BLaER1 treated with 17β-estradiol and CSF1 and Interleukin-3, amounts not matched to agents 10 nM and 100 nM (cell line): ENCODE measurements around the gene TMED8.

Experiments used
- H3K27ac ChIP-seq, 11 experiments: shearing (Covaris generic); formaldehyde crosslinking; 2 replicates each; pipeline ENCODE4 v1.8.1; 2022
- H3K27me3 ChIP-seq, 11 experiments: shearing (Covaris generic); formaldehyde crosslinking; 2 replicates each; pipeline ENCODE4 v1.8.1; 2022
- H3K36me3 ChIP-seq, 11 experiments: shearing (Covaris generic); formaldehyde crosslinking; 2 replicates each; pipeline ENCODE4 v1.8.1; 2022
- H3K4me1 ChIP-seq, 10 experiments: shearing (Covaris generic); formaldehyde crosslinking; 2 replicates each; pipeline ENCODE4 v1.8.1; 2022
- H3K4me2 ChIP-seq, 11 experiments: shearing (Covaris generic); formaldehyde crosslinking; 2 replicates each; pipeline ENCODE4 v1.8.1; 2022
- H3K4me3 ChIP-seq, 10 experiments: shearing (Covaris generic); formaldehyde crosslinking; 2 replicates each; pipeline ENCODE4 v1.8.1; 2022
- H3K9ac ChIP-seq, 11 experiments: shearing (Covaris generic); formaldehyde crosslinking; 2 replicates each; pipeline ENCODE4 v1.8.1; 2022
- H3K9me3 ChIP-seq, 11 experiments: shearing (Covaris generic); formaldehyde crosslinking; replicated peaks in 1 of 11; 2 replicates each; pipeline ENCODE4 v1.8.1; 2022
- H4K20me1 ChIP-seq, 11 experiments: shearing (Covaris generic); formaldehyde crosslinking; 2 replicates each; pipeline ENCODE4 v1.8.1; 2022
- Cebpa-rat ChIP-seq, 11 experiments: shearing (Covaris generic); IDR thresholded peaks; 2 replicates each; pipeline ENCODE4 v1.8.1; 2022

TMED8 gene

DNA sequence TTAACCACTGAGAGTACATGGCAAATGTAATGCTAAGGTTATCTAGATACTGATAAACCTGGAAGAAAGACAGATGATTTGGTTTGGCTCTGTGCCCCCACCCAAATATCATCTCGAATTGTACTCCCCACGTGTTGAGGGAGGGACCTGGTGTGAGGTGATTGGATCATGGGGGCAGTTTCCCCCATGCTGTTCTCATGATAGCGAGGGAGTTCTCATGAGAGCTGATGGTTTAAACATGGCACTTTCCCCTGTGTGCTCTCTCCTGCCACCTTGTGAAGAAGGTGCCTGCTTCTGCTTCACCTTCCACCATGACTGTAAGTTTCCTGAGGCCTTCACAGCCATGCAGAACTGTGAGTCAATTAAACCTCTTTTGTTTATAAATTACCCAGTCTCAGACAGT, 32.2 kb upstream of the TMED8 start:
- no peaks in the 10 kb centered on the region for H3K27me3 ChIP-seq
- H3K27ac ChIP-seq = peak overlapping the region in 4 of 11 experiments; percentile 70 to 90 (median 79); a peak in 5 of 22 replicates
- no peak overlapping the region for H3K9ac ChIP-seq
- H3K36me3 ChIP-seq = peaks cover 0 to 5% (median 0%) of the 10 kb centered on the region in 11 experiments; a peak in 2 of 22 replicates
- no peaks in the 10 kb centered on the region for H4K20me1 ChIP-seq
- no peak for TF ChIP-seq Cebpa-rat (IDR thresholded peaks at IDR 0.05)
- no peak overlapping the region for H3K4me3 ChIP-seq
- no peaks in the 10 kb centered on the region for H3K9me3 ChIP-seq
- H3K4me2 ChIP-seq = no peak overlapping the region
- peaks cover 8 to 45% (median 22%) of the 10 kb centered on the region in 10 experiments; a peak in 19 of 20 replicates for H3K4me1 ChIP-seq

DNA sequence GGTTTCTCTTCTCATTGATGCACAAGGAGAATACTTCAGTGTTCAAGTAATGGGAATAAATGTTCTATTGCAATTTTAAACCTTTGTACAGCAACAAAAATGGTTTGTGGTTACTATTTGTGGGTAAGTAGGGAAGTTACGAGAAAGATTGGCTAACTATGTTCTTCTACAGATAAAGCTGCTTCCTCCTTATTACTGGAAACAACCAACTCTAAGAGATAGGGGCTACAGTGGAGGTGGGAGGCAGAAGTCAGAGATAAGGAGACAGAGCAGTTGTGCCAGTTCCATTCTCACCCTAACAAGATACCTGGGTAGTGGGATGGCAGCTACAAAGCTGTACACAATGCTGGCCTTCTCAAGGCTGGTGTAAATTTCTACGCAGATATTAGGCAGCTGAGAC, 30.3 kb upstream of the TMED8 start:
- Histone ChIP-seq H3K4me3 (peak overlapping the region in 3 of 10 experiments; percentile 3 to 29 (median 6); a peak in 2 of 20 replicates), H3K4me2 (peak overlapping the region; percentile 0 to 90 (median 73); a peak in 21 of 22 replicates), H4K20me1 (no peaks in the 10 kb centered on the region), H3K9me3 (no peaks in the 10 kb centered on the region), H3K4me1 (peaks cover 8 to 45% (median 22%) of the 10 kb centered on the region in 10 experiments; a peak in 19 of 20 replicates), H3K36me3 (peaks cover 0 to 8% (median 0%) of the 10 kb centered on the region in 11 experiments; a peak in 2 of 22 replicates), H3K27me3 (no peaks in the 10 kb centered on the region), H3K27ac (peak overlapping the region in 9 of 11 experiments; percentile 26 to 90 (median 67); a peak in 18 of 22 replicates), H3K9ac (peak overlapping the region in 5 of 11 experiments; percentile 23 to 73 (median 60); a peak in 9 of 22 replicates)
- TF ChIP-seq Cebpa-rat (IDR thresholded peaks at IDR 0.05) = 0 out of 22 replicates have a peak, but pooled peaks of 2 of the 11 experiments have one; percentile 26 to 35

DNA sequence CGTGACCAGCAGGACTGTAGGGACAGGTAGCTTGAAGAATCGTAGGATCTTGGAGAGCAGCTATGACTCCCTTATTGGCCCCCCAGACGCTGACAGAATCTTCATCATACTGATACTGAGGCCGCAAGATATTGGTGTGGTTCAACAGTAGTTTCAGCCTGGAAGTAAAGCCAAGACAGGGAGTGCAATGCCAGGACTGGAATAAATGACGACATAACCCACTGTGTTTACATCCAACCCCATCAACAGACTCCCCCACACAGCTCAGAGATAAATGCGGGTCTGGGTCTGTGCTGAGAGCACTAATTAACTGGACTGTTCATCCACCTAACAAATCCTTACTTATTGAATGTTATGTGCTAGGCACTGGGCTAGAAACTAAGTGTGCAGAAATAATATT, 29.8 kb upstream of the TMED8 start:
- Histone ChIP-seq H4K20me1 (no peaks in the 10 kb centered on the region), H3K27me3 (no peaks in the 10 kb centered on the region), H3K4me3 (peak overlapping the region in 2 of 10 experiments; percentile 3 to 6; a peak in 2 of 20 replicates), H3K36me3 (peaks cover 0 to 8% (median 0%) of the 10 kb centered on the region in 11 experiments; a peak in 2 of 22 replicates), H3K27ac (peak overlapping the region; percentile 26 to 90 (median 58); a peak in 19 of 22 replicates), H3K4me2 (peak overlapping the region; percentile 0 to 90 (median 73); a peak in 21 of 22 replicates), H3K4me1 (peaks cover 8 to 45% (median 22%) of the 10 kb centered on the region in 10 experiments; a peak in 19 of 20 replicates), H3K9ac (peak overlapping the region in 5 of 11 experiments; percentile 9 to 73 (median 60); a peak in 9 of 22 replicates), H3K9me3 (no peaks in the 10 kb centered on the region)
- TF ChIP-seq Cebpa-rat (IDR thresholded peaks at IDR 0.05) = no peak; a peak in 1 of 22 replicates

DNA sequence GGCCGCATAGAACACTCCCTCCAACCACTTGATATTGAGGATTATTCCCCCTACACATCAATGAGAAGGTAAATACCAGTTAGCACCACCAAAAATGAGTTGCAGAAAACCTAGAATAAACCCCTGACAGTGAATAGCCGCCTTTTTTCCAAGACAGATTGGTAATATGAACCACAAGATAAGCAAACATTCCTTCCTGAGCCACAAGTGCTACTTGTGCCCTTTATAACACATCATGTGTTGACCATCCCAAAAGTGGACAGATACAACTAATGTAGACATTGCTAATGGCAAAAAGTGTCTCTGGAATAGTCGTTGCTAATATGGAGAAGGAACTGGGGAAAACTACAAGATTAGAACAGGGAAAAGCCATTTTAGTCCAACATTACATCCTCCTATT, 29.2 kb upstream of the TMED8 start:
- peaks cover 8 to 45% (median 22%) of the 10 kb centered on the region in 10 experiments; a peak in 19 of 20 replicates for H3K4me1 ChIP-seq
- H4K20me1 ChIP-seq = no peaks in the 10 kb centered on the region

DNA sequence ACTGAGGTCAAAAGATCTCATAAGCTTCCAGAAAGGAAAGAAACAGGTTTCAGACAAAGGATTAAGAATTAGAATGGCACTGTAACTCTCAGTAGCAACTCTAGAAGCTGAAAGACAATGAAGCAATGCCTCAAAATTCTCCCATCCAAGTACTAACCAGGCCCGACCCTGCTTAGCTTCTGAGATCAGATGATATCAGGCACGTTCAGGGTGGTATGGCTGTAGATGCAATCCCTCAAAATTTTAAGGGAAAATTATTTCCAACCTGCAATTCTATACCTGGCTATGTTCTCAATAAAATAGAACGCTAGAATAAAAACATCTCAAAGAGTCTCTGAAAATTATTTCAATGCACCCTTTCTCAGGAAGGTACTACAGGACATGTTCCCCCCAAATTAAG, 26.9 kb upstream of the TMED8 start:
- Histone ChIP-seq H4K20me1 (no peaks in the 10 kb centered on the region), H3K4me2 (no peak overlapping the region), H3K4me1 (peaks cover 8 to 40% (median 22%) of the 10 kb centered on the region in 10 experiments; a peak in 19 of 20 replicates), H3K9me3 (no peaks in the 10 kb centered on the region), H3K4me3 (no peak overlapping the region), H3K9ac (no peak overlapping the region), H3K36me3 (peaks cover 0 to 13% (median 0%) of the 10 kb centered on the region in 11 experiments; a peak in 2 of 22 replicates), H3K27ac (no peak overlapping the region), H3K27me3 (no peaks in the 10 kb centered on the region)
- TF ChIP-seq Cebpa-rat (IDR thresholded peaks at IDR 0.05) = no peak

More for the DNA sequence above, 29.2 kb upstream of the TMED8 start:
- peaks cover 0 to 8% (median 0%) of the 10 kb centered on the region in 11 experiments; a peak in 2 of 22 replicates for H3K36me3 ChIP-seq
- peak overlapping the region in 7 of 11 experiments; percentile 61 to 90 (median 76); a peak in 13 of 22 replicates for H3K4me2 ChIP-seq
- no peak overlapping the region for H3K4me3 ChIP-seq
- no peaks in the 10 kb centered on the region for H3K27me3 ChIP-seq
- H3K9me3 ChIP-seq = no peaks in the 10 kb centered on the region
- TF ChIP-seq Cebpa-rat (IDR thresholded peaks at IDR 0.05) = no peak
- H3K9ac ChIP-seq = peak overlapping the region in 2 of 11 experiments; percentile 64 to 73; a peak in 5 of 22 replicates
- peak overlapping the region in 8 of 11 experiments; percentile 47 to 90 (median 68); a peak in 14 of 22 replicates for H3K27ac ChIP-seq

DNA sequence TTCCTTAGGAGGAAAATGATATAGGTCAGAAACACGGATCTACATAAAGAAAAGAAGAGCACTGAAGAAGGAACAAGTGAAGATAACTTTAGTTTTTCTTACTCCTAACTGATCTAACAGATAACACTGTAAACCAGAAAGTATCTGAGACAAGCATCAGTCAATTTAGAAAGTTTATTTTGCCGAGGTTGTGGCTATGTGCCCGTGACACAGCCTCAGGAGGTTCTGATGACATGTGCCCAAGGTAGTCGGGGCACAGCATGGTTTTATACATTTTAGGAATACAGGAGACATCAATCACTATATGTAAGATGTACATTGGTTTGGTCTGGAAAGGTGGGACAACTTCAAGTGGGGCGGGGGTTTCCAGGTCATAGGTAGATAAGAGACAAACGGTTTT, 23.3 kb upstream of the TMED8 start:
- no peak overlapping the region for H3K4me3 ChIP-seq
- H3K9me3 ChIP-seq = peaks cover 7 to 11% (median 10%) of the 10 kb centered on the region in 11 experiments; a peak in 19 of 22 replicates
- H3K36me3 ChIP-seq = peaks cover 0 to 35% (median 0%) of the 10 kb centered on the region in 11 experiments; a peak in 5 of 22 replicates
- H3K27ac ChIP-seq = no peak overlapping the region
- H4K20me1 ChIP-seq = no peaks in the 10 kb centered on the region
- no peak overlapping the region for H3K4me2 ChIP-seq
- H3K4me1 ChIP-seq = peaks cover 0 to 4% (median 0%) of the 10 kb centered on the region in 10 experiments; a peak in 3 of 20 replicates
- H3K27me3 ChIP-seq = no peaks in the 10 kb centered on the region
- no peak overlapping the region for H3K9ac ChIP-seq
- no peak for TF ChIP-seq Cebpa-rat (IDR thresholded peaks at IDR 0.05)

DNA sequence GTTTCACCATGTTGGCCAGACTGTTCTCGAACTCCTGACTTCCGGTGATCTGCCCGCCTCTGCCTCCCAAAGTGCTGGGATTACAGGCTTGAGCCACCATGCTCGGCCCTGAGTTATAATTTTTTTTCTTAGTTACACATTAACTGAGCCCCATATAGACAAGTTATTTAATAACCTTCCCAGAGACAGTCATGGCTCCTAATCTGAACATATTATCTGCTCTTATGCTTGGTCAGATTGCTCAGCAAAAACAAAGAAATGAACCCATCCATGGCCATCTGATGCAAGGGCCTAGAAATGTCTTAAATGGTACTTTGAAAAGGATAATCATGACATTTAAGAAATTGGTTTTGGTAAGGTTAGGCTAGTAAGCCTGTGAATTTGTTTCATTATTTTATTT, 13.3 kb upstream of the TMED8 start:
- no peaks in the 10 kb centered on the region for H3K27me3 ChIP-seq
- H3K27ac ChIP-seq = no peak overlapping the region
- H4K20me1 ChIP-seq = no peaks in the 10 kb centered on the region
- no peak for TF ChIP-seq Cebpa-rat (IDR thresholded peaks at IDR 0.05)
- no peak overlapping the region for H3K4me3 ChIP-seq
- H3K9me3 ChIP-seq = no peaks in the 10 kb centered on the region
- H3K36me3 ChIP-seq = no peaks in the 10 kb centered on the region
- no peaks in the 10 kb centered on the region for H3K4me1 ChIP-seq
- no peak overlapping the region for H3K4me2 ChIP-seq
- H3K9ac ChIP-seq = no peak overlapping the region

DNA sequence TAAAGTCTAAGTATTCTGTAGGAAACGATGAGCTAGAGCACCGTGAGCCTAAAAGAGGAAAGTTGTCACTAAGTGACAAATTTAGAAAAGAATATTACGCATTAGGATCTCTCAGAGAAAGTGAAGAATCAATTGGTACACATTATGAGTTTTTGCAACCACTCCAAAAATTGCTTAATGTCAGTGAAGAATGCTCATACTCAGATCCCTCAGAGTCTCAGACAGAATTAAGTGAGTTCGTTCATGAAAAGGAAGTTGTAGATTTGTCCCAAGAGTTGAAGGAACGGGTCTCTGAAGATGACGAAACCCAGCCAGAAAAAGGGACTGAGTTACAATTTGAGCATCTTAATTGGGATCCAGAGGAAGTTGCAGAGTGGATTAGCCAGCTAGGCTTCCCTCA, 1.8 kb upstream of the TMED8 start:
- Histone ChIP-seq H3K27ac (peak overlapping the region in 1 of 11 experiments; percentile 25; a peak in 1 of 22 replicates), H4K20me1 (no peaks in the 10 kb centered on the region), H3K36me3 (no peaks in the 10 kb centered on the region), H3K9me3 (no peaks in the 10 kb centered on the region), H3K4me3 (no peak overlapping the region), H3K4me1 (peaks cover 22 to 48% (median 27%) of the 10 kb centered on the region in 10 experiments), H3K27me3 (no peaks in the 10 kb centered on the region), H3K4me2 (peak overlapping the region in 6 of 11 experiments; percentile 30 to 94 (median 87); a peak in 9 of 22 replicates), H3K9ac (no peak overlapping the region)
- no peak for TF ChIP-seq Cebpa-rat (IDR thresholded peaks at IDR 0.05)

DNA sequence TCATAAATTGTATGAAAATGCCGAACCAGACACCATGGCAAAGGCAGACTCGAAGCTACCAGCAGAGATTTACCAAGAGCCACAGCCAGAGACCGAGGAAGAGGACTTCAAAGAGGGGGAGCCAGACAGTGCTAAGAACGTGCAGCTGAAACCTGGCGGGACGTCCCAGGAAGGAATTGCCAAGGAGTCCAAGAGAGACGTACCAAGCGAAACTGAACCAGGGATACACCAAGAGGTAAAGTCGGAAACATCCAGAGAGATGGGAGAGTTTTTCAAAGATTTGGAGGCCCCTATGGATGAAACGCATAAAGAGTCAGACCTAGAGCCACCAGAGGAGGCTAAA, 579 bp upstream of the TMED8 start:
- Histone ChIP-seq H4K20me1 (no peaks in the 10 kb centered on the region), H3K27me3 (no peaks in the 10 kb centered on the region), H3K4me1 (peaks cover 23 to 49% (median 28%) of the 10 kb centered on the region in 10 experiments), H3K9me3 (no peaks in the 10 kb centered on the region), H3K4me3 (peak overlapping the region; percentile 74 to 95 (median 86)), H3K27ac (peak overlapping the region in 9 of 11 experiments; percentile 85 to 94 (median 91); a peak in 17 of 22 replicates), H3K4me2 (peak overlapping the region; percentile 84 to 96 (median 92)), H3K36me3 (no peaks in the 10 kb centered on the region), H3K9ac (peak overlapping the region; percentile 89 to 97 (median 94); a peak in 21 of 22 replicates)
- TF ChIP-seq Cebpa-rat (IDR thresholded peaks at IDR 0.05) = no peak
